Transverse colon (tissue), 4 donors: ENCODE data around the gene PCSK6.

Experiments used
- CTCF ChIP-seq, 5 experiments: fragments of 200-600 bp in 3 of 5; fragments of 450-650 bp in 2 of 5; sonication (generic) in 3 of 5; IDR thresholded peaks; 1 replicate in 2 of 5; 2 replicates in 3 of 5; pipeline ENCODE4 v1.5.1; 2016 to 2017; ENCODE audit warnings: antibody characterized with exemption in 5 of 5, inconsistent platforms in 3 of 5, mild to moderate bottlenecking in 2 of 5, moderate library complexity in 1 of 5
- POLR2A ChIP-seq: fragments of 450-650 bp; IDR thresholded peaks from one replicate; pipeline ENCODE4 v1.6.1; 2016; ENCODE audit warnings: antibody characterized with exemption, mild to moderate bottlenecking, moderate library complexity
- POLR2AphosphoS5 ChIP-seq, 3 donors: sonication (generic); formaldehyde crosslinking; IDR thresholded peaks; one replicate each; pipeline ENCODE4 v1.6.1; 2016; ENCODE audit warnings: antibody characterized with exemption in 3 of 3

GRCh38 chr15:101526021-101526420 lies 36.5 kb upstream of the PCSK6 start:
- TF ChIP-seq CTCF (IDR thresholded peaks at IDR 0.05): no peak
- no peak for TF ChIP-seq POLR2A
- TF ChIP-seq POLR2AphosphoS5 (IDR thresholded peaks at IDR 0.05): no peak
